ENCODE data around the gene OTUB2. TPM values are rescaled to one million over a fixed set of nuclear protein-coding genes. Genes with fewer than 3 reads are reported as not detected.

OTUB2 gene
- polyA plus RNA-seq, 3 donors, result 0.25 to 0.95 (median 0.28) TPM

DNA sequence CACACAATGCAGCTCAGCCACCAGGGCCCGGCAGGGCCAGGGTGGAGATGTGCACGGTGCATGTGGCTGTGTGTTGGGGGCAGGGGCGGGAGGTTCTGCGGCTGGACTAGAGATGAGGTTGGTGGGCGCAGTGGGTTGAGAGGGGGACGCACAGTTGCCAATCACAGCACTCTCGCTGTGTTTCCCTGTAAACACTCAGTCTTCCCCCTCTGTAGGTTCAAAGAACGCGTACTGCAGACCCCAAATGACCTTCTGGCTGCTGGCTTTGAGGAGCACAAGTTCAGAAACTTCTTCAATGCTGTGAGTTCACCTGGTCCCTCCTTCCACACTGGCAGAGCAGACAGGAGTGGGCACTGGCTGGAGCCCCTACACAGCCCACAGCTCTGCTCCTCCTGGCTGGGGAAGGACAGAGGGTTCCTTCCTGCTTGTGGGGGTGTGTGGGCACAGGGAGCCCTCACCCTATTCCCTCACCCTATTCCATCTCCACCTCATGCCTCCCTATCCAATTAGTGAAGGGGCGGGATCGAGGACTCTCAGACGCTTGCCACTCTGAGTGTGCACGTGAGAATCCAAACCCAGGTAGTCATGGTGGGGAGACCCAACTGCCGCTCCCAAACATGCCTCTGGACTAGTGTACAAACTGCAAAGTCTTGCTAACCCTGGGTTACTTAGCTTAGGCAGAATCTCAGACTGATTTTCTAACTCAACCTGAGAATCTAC lies 17.8 kb downstream of the OTUB2 start:
- Histone ChIP-seq H3K27me3 (ENCODE audit: control insufficient read depth in 2 of 2, insufficient read depth in 2 of 2, low read length in 2 of 2) (no peaks in the 10 kb centered on the region), H3K36me3 (replicated peaks in 1 of 2; ENCODE audit: control insufficient read depth in 1 of 2, insufficient read depth in 2 of 2, low read length in 2 of 2) (peaks cover 30 to 54% of the 10 kb centered on the region in 2 donors), H3K4me2 (replicated peaks; ENCODE audit: extremely low read depth, low read length, poor library complexity, severe bottlenecking) (no peak overlapping the region), H3K79me2 (ENCODE audit: insufficient read depth, low read length) (no peaks in the 10 kb centered on the region), H3K4me1 (ENCODE audit: control insufficient read depth in 1 of 2, insufficient read depth in 2 of 2, low read length in 2 of 2) (no peaks in the 10 kb centered on the region), H3K9ac (ENCODE audit: insufficient read depth, low read length, poor library complexity, severe bottlenecking) (no peak overlapping the region), H3K4me3 (replicated peaks in 1 of 3; ENCODE audit: low read depth in 2 of 3, low read length in 3 of 3) (no peak overlapping the region), H3K27ac (ENCODE audit: low read depth in 1 of 2, low read length in 2 of 2) (no peak overlapping the region), H2AFZ (ENCODE audit: insufficient read depth, low read depth, low read length, poor library complexity, severe bottlenecking) (no peak overlapping the region), H4K20me1 (ENCODE audit: insufficient read depth, low read length) (no peaks in the 10 kb centered on the region), H3K9me3 (replicated peaks in 1 of 2; ENCODE audit: control insufficient read depth in 1 of 2, insufficient read depth in 1 of 2, low read length in 2 of 2) (no peaks in the 10 kb centered on the region)
- Mint-ChIP-seq H3K27me3 (ENCODE audit: low read depth in 3 of 3) (peaks cover 0 to 1% (median 0%) of the 10 kb centered on the region in 3 donors), H3K4me3 (no peak overlapping the region), H3K9me3 (no peaks in the 10 kb centered on the region), H3K4me1 (no peaks in the 10 kb centered on the region), H3K36me3 (peaks cover 42 to 52% of the 10 kb centered on the region in 2 donors), H3K27ac (peak overlapping the region in 1 of 7 donors; percentile 70)
- intact Hi-C loops (cut with micrococcal nuclease), result no loop called here
- 97% methylated on average over 11 of the region's 14 CpGs for WGBS (ENCODE audit: insufficient coverage)
- no peak for DNase-seq
- TF ChIP-seq, protein P1, sequence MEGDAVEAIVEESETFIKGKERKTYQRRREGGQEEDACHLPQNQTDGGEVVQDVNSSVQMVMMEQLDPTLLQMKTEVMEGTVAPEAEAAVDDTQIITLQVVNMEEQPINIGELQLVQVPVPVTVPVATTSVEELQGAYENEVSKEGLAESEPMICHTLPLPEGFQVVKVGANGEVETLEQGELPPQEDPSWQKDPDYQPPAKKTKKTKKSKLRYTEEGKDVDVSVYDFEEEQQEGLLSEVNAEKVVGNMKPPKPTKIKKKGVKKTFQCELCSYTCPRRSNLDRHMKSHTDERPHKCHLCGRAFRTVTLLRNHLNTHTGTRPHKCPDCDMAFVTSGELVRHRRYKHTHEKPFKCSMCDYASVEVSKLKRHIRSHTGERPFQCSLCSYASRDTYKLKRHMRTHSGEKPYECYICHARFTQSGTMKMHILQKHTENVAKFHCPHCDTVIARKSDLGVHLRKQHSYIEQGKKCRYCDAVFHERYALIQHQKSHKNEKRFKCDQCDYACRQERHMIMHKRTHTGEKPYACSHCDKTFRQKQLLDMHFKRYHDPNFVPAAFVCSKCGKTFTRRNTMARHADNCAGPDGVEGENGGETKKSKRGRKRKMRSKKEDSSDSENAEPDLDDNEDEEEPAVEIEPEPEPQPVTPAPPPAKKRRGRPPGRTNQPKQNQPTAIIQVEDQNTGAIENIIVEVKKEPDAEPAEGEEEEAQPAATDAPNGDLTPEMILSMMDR (IDR thresholded peaks at IDR 0.05), result no peak

GRCh38 chr14:94044476-94045091 lies 18.4 kb downstream of the OTUB2 start:
- no peaks in the 10 kb centered on the region for H3K4me1 ChIP-seq (ENCODE audit: control insufficient read depth in 1 of 2, insufficient read depth in 2 of 2, low read length in 2 of 2)
- Mint-ChIP-seq H3K36me3 (peaks cover 48 to 59% of the 10 kb centered on the region in 2 donors), H3K9me3 (no peaks in the 10 kb centered on the region), H3K27ac (peak overlapping the region in 1 of 7 donors; percentile 22), H3K4me3 (no peak overlapping the region), H3K27me3 (ENCODE audit: low read depth in 3 of 3) (peaks cover 0 to 1% (median 0%) of the 10 kb centered on the region in 3 donors), H3K4me1 (no peaks in the 10 kb centered on the region)
- no peak overlapping the region for H2AFZ ChIP-seq (ENCODE audit: insufficient read depth, low read depth, low read length, poor library complexity, severe bottlenecking)
- no peak overlapping the region for H3K4me3 ChIP-seq (replicated peaks in 1 of 3; ENCODE audit: low read depth in 2 of 3, low read length in 3 of 3)
- H4K20me1 ChIP-seq (ENCODE audit: insufficient read depth, low read length), result no peaks in the 10 kb centered on the region
- no peak overlapping the region for H3K27ac ChIP-seq (ENCODE audit: low read depth in 1 of 2, low read length in 2 of 2)
- TF ChIP-seq, protein P1 (IDR thresholded peaks at IDR 0.05), result no peak
- H3K9me3 ChIP-seq (replicated peaks in 1 of 2; ENCODE audit: control insufficient read depth in 1 of 2, insufficient read depth in 1 of 2, low read length in 2 of 2), result no peaks in the 10 kb centered on the region
- H3K4me2 ChIP-seq (replicated peaks; ENCODE audit: extremely low read depth, low read length, poor library complexity, severe bottlenecking), result no peak overlapping the region
- no peak overlapping the region for H3K9ac ChIP-seq (ENCODE audit: insufficient read depth, low read length, poor library complexity, severe bottlenecking)
- intact Hi-C loops (cut with micrococcal nuclease), result no loop called here
- WGBS (ENCODE audit: insufficient coverage), result 96% methylated on average over 19 of the region's 20 CpGs
- no peaks in the 10 kb centered on the region for H3K27me3 ChIP-seq (ENCODE audit: control insufficient read depth in 2 of 2, insufficient read depth in 2 of 2, low read length in 2 of 2)
- H3K36me3 ChIP-seq (replicated peaks in 1 of 2; ENCODE audit: control insufficient read depth in 1 of 2, insufficient read depth in 2 of 2, low read length in 2 of 2), result peaks cover 37 to 60% of the 10 kb centered on the region in 2 donors
- no peaks in the 10 kb centered on the region for H3K79me2 ChIP-seq (ENCODE audit: insufficient read depth, low read length)
- no peak for DNase-seq

Data from CD14-positive monocyte (primary cell).